ENCODE data around the gene RFX2. TPM values are rescaled to one million over a fixed set of nuclear protein-coding genes. Genes with fewer than 3 reads are reported as not detected.
A peak's percentile ranks its signal among the peaks of the same experiment; 100 is the strongest.
"Not testable (repeated sequence)": the region's sequence is repeated elsewhere in the genome, so short reads cannot be mapped to it uniquely, and the experiment has no call there.

RFX2 gene
- polyA plus RNA-seq, 2 of the 4 experiments (the other 2 are of a cell fraction): 3.7 to 3.9 TPM

- Histone ChIP-seq H3K9me3 (no peaks in the 10 kb centered on the region), H3K4me2 (no peak overlapping the region), H3K4me3 (no peak overlapping the region), H3K4me1 (peaks cover 4% of the 10 kb centered on the region; the same call in 1 of the 3 replicates), H3K27ac (no peak overlapping the region)
- no peak for ATAC-seq
- CTCF ChIA-PET: interaction anchor here (0.7 to 7.9 kb wide), 5 partner anchors 9 to 234 kb away, joined by 3 to 53 read pairs (median 4); no protein-coding TSS in a partner anchor
- no peak for TF ChIP-seq CBX8 (IDR thresholded peaks at IDR 0.05)
- no peak for TF ChIP-seq CEBPB (IDR thresholded peaks at IDR 0.05)
- no peak for TF ChIP-seq ZC3H11A (IDR thresholded peaks at IDR 0.05)
- no peak for TF ChIP-seq GATA3 (IDR thresholded peaks at IDR 0.05; ENCODE audit: borderline replicate concordance)
- TF ChIP-seq BHLHE40 (IDR thresholded peaks at IDR 0.05; ENCODE audit: low read depth, low read length): no peak
- POLR2A ChIA-PET: interaction anchor here (0.6 kb wide), 1 partner anchor 286 kb away, joined by 3 read pairs; no protein-coding TSS in a partner anchor
- 72% methylated on average over 15 of the region's 15 CpGs for WGBS (ENCODE audit: missing lambda C conversion rate)
- no peak for DNase-seq (ENCODE audit: low read depth in 1 of 2, low spot score in 1 of 2)
- FAIRE-seq: no peak
These were observed 3.4 kb upstream of the RFX2 start for GRCh38 chr19:6113616-6114188.

DNA sequence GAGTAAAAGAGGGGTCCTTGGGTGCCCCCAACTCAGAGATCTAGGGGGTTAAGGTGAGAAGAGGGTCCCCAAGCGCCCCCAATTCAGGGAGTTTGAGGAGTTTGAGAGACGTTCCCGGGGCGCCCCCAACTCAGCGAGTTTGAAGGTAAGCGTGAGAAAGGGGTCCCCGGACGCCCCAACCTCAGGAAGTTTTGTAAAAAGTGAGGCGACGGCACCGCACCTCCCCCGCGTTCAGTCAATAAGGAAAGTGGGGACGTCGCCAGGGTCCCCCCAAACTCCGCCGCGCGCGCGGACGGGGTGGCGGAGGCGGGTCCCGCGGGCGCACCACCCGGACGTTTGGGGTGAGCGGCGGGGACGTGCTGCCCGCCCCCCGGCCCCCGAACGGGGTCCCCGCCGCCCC lies 353 bp downstream of the RFX2 start:
- H3K4me1 ChIP-seq: peaks cover 8% of the 10 kb centered on the region; the same call in 2 of the 3 replicates
- ChIA-PET POLR2A (no interaction called here), CTCF (no interaction called here)
- WGBS (ENCODE audit: missing lambda C conversion rate): 1% methylated on average over 10 of the region's 38 CpGs
- ATAC-seq (no peak), DNase-seq (ENCODE audit: low read depth in 1 of 2, low spot score in 1 of 2) (no peak), FAIRE-seq (no peak)
- H3K4me2 ChIP-seq: peak overlapping the region; percentile 99
- peak overlapping the region; percentile 73 for H3K4me3 ChIP-seq
- peak overlapping the region; percentile 73 to 95 for H3K27ac ChIP-seq
- no peaks in the 10 kb centered on the region for H3K9me3 ChIP-seq
- TF ChIP-seq CBX2 (IDR thresholded peaks at IDR 0.05; ENCODE audit: borderline replicate concordance, low read depth) (no peak), FOSL2 (IDR thresholded peaks at IDR 0.05) (no peak), FOSL2 (CRISPR knock-in tag; IDR thresholded peaks at IDR 0.05) (no peak), RAD21 (conservative IDR thresholded peaks at IDR 0.05 in 1 of 2, IDR thresholded peaks at IDR 0.05 in 1 of 2) (no peak), HDAC2 (IDR thresholded peaks at IDR 0.05) (no peak), CBX8 (IDR thresholded peaks at IDR 0.05) (no peak), ZNF302 (CRISPR knock-in tag; IDR thresholded peaks at IDR 0.05) (no peak)

DNA sequence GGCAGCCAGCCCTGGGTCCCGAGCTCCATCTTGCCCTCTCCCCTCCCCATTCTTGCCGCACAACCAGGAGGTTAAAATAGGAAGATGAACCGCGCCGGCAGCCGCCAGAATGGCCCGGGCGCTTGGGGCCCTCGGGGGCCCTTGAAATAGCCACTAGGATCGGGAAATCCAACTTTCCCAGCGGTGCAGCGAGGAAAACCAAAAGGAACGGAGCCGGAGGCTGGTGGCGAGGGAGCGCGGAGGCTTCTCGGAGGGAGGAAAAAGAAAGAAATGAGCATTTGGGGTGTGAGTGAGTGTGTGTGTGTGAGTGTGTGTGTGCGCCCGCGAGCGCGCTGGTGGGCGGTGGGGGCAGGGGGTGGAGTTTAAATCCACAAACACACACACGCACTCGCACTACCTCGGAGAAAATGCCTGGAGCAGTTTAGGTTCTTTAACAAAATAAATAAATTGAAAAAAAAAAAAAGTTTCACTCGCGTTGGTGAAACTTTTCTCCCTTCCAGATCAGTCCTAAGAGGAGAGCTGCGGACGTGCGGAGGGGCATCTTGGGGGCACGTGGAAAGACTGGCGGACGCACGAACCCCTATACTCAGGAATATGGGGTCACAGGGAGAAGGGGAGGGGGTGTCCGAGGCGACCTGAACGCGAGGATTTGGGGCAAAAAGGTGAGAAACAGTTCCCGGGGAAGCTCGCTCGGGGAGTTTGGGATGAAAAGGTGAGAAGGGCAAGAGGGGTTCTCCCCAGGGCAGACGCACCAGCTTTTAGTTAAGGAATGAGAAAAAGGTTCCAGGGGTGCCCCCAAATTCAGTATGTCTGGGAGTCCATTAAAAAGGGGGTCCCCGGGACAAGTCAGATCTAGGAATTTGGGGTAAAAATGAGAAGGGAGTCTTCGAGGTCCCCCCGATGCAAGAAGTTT lies 1.3 kb downstream of the RFX2 start:
- Histone ChIP-seq H3K27ac (peak overlapping the region; percentile 73 to 95; a peak in 5 of 6 replicates), H3K4me1 (peaks cover 8% of the 10 kb centered on the region; the same call in 2 of the 3 replicates), H3K9me3 (no peaks in the 10 kb centered on the region), H3K4me3 (peak overlapping the region; percentile 73), H3K4me2 (peak overlapping the region; percentile 99)
- ATAC-seq: peak; percentile 6 to 8; a peak in 3 of 6 replicates
- under 1% methylated on average over 37 of the region's 47 CpGs for WGBS (ENCODE audit: missing lambda C conversion rate)
- CTCF ChIA-PET: interaction anchor here (0.6 to 0.7 kb wide), 2 partner anchors 21 to 359 kb away, joined by 3 to 5 read pairs; no protein-coding TSS in a partner anchor
- POLR2A ChIA-PET: no interaction called here
- DNase-seq (ENCODE audit: low read depth in 1 of 2, low spot score in 1 of 2): peak in 1 of 2 experiments; percentile 37
- FAIRE-seq: no peak
- TF ChIP-seq RAD21 (conservative IDR thresholded peaks at IDR 0.05 in 1 of 2, IDR thresholded peaks at IDR 0.05 in 1 of 2) (peak in 1 of 2 experiments; percentile 16; a peak in 2 of 5 replicates), ZC3H11A (IDR thresholded peaks at IDR 0.05) (no peak)

GRCh38 chr19:6106643-6107294 lies 3.5 kb downstream of the RFX2 start:
- DNase-seq (ENCODE audit: low read depth in 1 of 2, low spot score in 1 of 2); H3K27ac ChIP-seq; H3K4me2 ChIP-seq; H3K4me3 ChIP-seq; FAIRE-seq; H3K9me3 ChIP-seq; POLR2A ChIA-PET; ATAC-seq: not testable (repeated sequence)
- H3K4me1 ChIP-seq: peaks cover 19% of the 10 kb centered on the region; the same call in 2 of the 3 replicates
- CTCF ChIA-PET: interaction anchor here (1.2 kb wide), 1 partner anchor 30 kb away, joined by 3 read pairs; no protein-coding TSS in a partner anchor
- 85% methylated on average over 15 of the region's 15 CpGs for WGBS (ENCODE audit: missing lambda C conversion rate)

- no peak overlapping the region for H3K4me2 ChIP-seq
- DNase-seq (ENCODE audit: low read depth in 1 of 2, low spot score in 1 of 2): no peak
- 91% methylated on average over 9 of the region's 11 CpGs for WGBS (ENCODE audit: missing lambda C conversion rate)
- no peak for FAIRE-seq
- H3K4me1 ChIP-seq: peaks cover 19% of the 10 kb centered on the region; the same call in 2 of the 3 replicates
- POLR2A ChIA-PET: interaction anchor here (0.9 kb wide), 1 partner anchor 13 kb away, joined by 5 read pairs; no protein-coding TSS in a partner anchor
- no peaks in the 10 kb centered on the region for H3K9me3 ChIP-seq
- ATAC-seq: no peak
- H3K4me3 ChIP-seq: no peak overlapping the region
- CTCF ChIA-PET: interaction anchor here (0.7 to 1.2 kb wide), 3 partner anchors 21 to 59 kb away, joined by 3 to 4 read pairs (median 3); no protein-coding TSS in a partner anchor
- H3K27ac ChIP-seq: no peak overlapping the region
- TF ChIP-seq PHF8 (IDR thresholded peaks at IDR 0.05; ENCODE audit: borderline replicate concordance, low read depth) (no peak), FOXS1 (CRISPR knock-in tag; IDR thresholded peaks at IDR 0.05) (no peak), ELK1 (IDR thresholded peaks at IDR 0.05; ENCODE audit: low read depth, low read length) (no peak), GATA3 (IDR thresholded peaks at IDR 0.05; ENCODE audit: borderline replicate concordance) (no peak), NR3C1 (IDR thresholded peaks at IDR 0.05) (no peak), TP53 (CRISPR knock-in tag; IDR thresholded peaks at IDR 0.05) (no peak), MAX (IDR thresholded peaks at IDR 0.05) (no peak), CBX2 (IDR thresholded peaks at IDR 0.05; ENCODE audit: borderline replicate concordance, low read depth) (no peak), NPAS2 (CRISPR knock-in tag; IDR thresholded peaks at IDR 0.05; ENCODE audit: borderline replicate concordance) (no peak), HMGXB4 (CRISPR knock-in tag; IDR thresholded peaks at IDR 0.05; ENCODE audit: borderline replicate concordance) (no peak)
These were observed 4.9 kb downstream of the RFX2 start for GRCh38 chr19:6105444-6105843.
